CD14-positive monocyte (primary cell): ENCODE measurements around the gene SLC25A17. TPM values are rescaled to one million over a fixed set of nuclear protein-coding genes. Genes with fewer than 3 reads are reported as not detected.
A peak's percentile ranks its signal among the peaks of the same experiment; 100 is the strongest.

Experiments
- DNase-seq, 3 donors: peaks; one replicate each; pipeline ENCODE4 v3.0.0-alpha.2; 2011 to 2022
- H2AFZ ChIP-seq: 2 replicates; pipeline ENCODE4 v1.6.0; 2012; ENCODE audit warnings: mild to moderate bottlenecking, low read depth, low read length, inconsistent platforms; ENCODE audit not compliant: insufficient read depth, poor library complexity, severe bottlenecking
- H3K27ac ChIP-seq, 2 donors: 1 replicate in 1 of 2; 2 replicates in 1 of 2; pipeline ENCODE4 v1.5.1; 2012 to 2013; ENCODE audit warnings: low read length in 2 of 2, control low read depth in 1 of 2, inconsistent platforms in 1 of 2, low read depth in 1 of 2, mild to moderate bottlenecking in 1 of 2
- H3K27me3 ChIP-seq, 2 donors: one replicate each; pipeline versions ENCODE4 v1.6.0 to v1.6.1; 2011 to 2013; ENCODE audit warnings: low read length in 2 of 2; ENCODE audit not compliant: control insufficient read depth in 2 of 2, insufficient read depth in 2 of 2
- H3K36me3 ChIP-seq, 2 donors: replicated peaks in 1 of 2; 1 replicate in 1 of 2; 2 replicates in 1 of 2; pipeline versions ENCODE4 v1.5.1 to v1.6.1; 2012 to 2013; ENCODE audit warnings: low read length in 2 of 2, control low read depth in 1 of 2, inconsistent platforms in 1 of 2, mild to moderate bottlenecking in 1 of 2; ENCODE audit not compliant: insufficient read depth in 2 of 2, control insufficient read depth in 1 of 2
- H3K4me1 ChIP-seq, 2 donors: 1 replicate in 1 of 2; 2 replicates in 1 of 2; pipeline versions ENCODE4 v1.5.1 to v1.6.1; 2012 to 2013; ENCODE audit warnings: low read length in 2 of 2, control low read depth in 1 of 2, inconsistent platforms in 1 of 2, mild to moderate bottlenecking in 1 of 2, moderate library complexity in 1 of 2; ENCODE audit not compliant: insufficient read depth in 2 of 2, control insufficient read depth in 1 of 2
- H3K4me2 ChIP-seq: replicated peaks from 2 replicates; pipeline ENCODE3; 2012; ENCODE audit warnings: low read length, moderate library complexity, mild to moderate bottlenecking; ENCODE audit not compliant: poor library complexity, severe bottlenecking; ENCODE audit errors: extremely low read depth
- H3K4me3 ChIP-seq, 3 experiments: fragments of 200-600 bp in 1 of 3; sonication (generic) in 1 of 3; replicated peaks in 1 of 3; 1 replicate in 2 of 3; 2 replicates in 1 of 3; pipeline ENCODE4 v1.5.1; 2011 to 2013; ENCODE audit warnings: low read length in 3 of 3, mild to moderate bottlenecking in 3 of 3, control low read depth in 2 of 3, low read depth in 2 of 3, inconsistent platforms in 1 of 3, moderate library complexity in 1 of 3
- H3K79me2 ChIP-seq: 2 replicates; pipeline ENCODE4 v1.6.0; 2012; ENCODE audit warnings: mild to moderate bottlenecking, control low read depth, inconsistent platforms, low read length, moderate library complexity; ENCODE audit not compliant: insufficient read depth
- H3K9ac ChIP-seq: 2 replicates; pipeline ENCODE4 v1.6.0; 2017; ENCODE audit warnings: low read length, mild to moderate bottlenecking; ENCODE audit not compliant: insufficient read depth, poor library complexity, severe bottlenecking
- H3K9me3 ChIP-seq, 2 donors: replicated peaks in 1 of 2; 1 replicate in 1 of 2; 2 replicates in 1 of 2; pipeline versions ENCODE4 v1.5.1 to v1.6.1; 2012 to 2013; ENCODE audit warnings: low read length in 2 of 2, control low read depth in 1 of 2; ENCODE audit not compliant: control insufficient read depth in 1 of 2, insufficient read depth in 1 of 2
- H4K20me1 ChIP-seq: 2 replicates; pipeline ENCODE4 v1.6.0; 2012; ENCODE audit warnings: mild to moderate bottlenecking, low read length, control low read depth, moderate library complexity; ENCODE audit not compliant: insufficient read depth
- H3K27ac Mint-ChIP-seq, 7 donors: one replicate each; pipeline ENCODE4 v1.8.0; 2020; ENCODE audit warnings: mild to moderate bottlenecking in 7 of 7, mixed read lengths in 7 of 7, moderate library complexity in 6 of 7, inconsistent platforms in 2 of 7
- H3K27me3 Mint-ChIP-seq, 3 donors: one replicate each; pipeline ENCODE4 v1.8.0; 2021 to 2022; ENCODE audit warnings: low read depth in 3 of 3, mild to moderate bottlenecking in 3 of 3, mixed read lengths in 3 of 3, moderate library complexity in 3 of 3, inconsistent platforms in 1 of 3
- H3K36me3 Mint-ChIP-seq, 2 donors: one replicate each; pipeline ENCODE4 v1.8.0; 2020; ENCODE audit warnings: mixed read lengths in 2 of 2, inconsistent platforms in 1 of 2, mild to moderate bottlenecking in 1 of 2
- H3K4me1 Mint-ChIP-seq: one replicate; pipeline ENCODE4 v1.8.0; 2020; ENCODE audit warnings: mild to moderate bottlenecking, mixed read lengths
- H3K4me3 Mint-ChIP-seq, 2 donors: one replicate each; pipeline ENCODE4 v1.8.0; 2020; ENCODE audit warnings: mild to moderate bottlenecking in 2 of 2, mixed read lengths in 2 of 2, moderate library complexity in 1 of 2
- H3K9me3 Mint-ChIP-seq, 7 donors: one replicate each; pipeline ENCODE4 v1.8.0; 2020 to 2022; ENCODE audit warnings: mixed read lengths in 7 of 7, mild to moderate bottlenecking in 6 of 7, moderate library complexity in 6 of 7, inconsistent platforms in 2 of 7
- CTCF ChIP-seq: fragments of 200-600 bp; IDR thresholded peaks from one replicate; pipeline ENCODE4 v1.8.0; 2022; ENCODE audit warnings: antibody characterized with exemption, mild to moderate bottlenecking
- WGBS: methylation state at CpG from one replicate; pipeline ENCODE4 v1.1.5; 2013; ENCODE audit warnings: missing lambda C conversion rate; ENCODE audit not compliant: insufficient coverage; 5-methylcytosine and 5-hydroxymethylcytosine counted together
- intact Hi-C, 2 donors: fragments of 100-400 bp; cut with micrococcal nuclease; formaldehyde crosslinking; loops; one replicate each; pipeline versions ENCODE4 v1.15.0 to v1.15.1; 2023
- polyA plus RNA-seq, 3 donors: library from polyadenylated mRNA; depleted of rRNA in 1 of 3; unstranded in 2 of 3; stranded (reverse) in 1 of 3; fragments of 300-500 nt in 2 of 3; fragments of >200 nt in 1 of 3; fragmentation: Illumina TruSeq in 2 of 3; gene quantifications; 1 replicate in 2 of 3; 2 replicates in 1 of 3; pipeline ENCODE4 v1.2.3, GENCODE V29; 2012 to 2021

The SLC25A17 gene
- polyA plus RNA-seq, 3 donors, result 7.3 to 10.6 (median 8.8) TPM

- Mint-ChIP-seq H3K4me3 (peak within 1 kb of the TSS; percentile 97 to 99), H3K4me1 (peaks cover 22% of the 10 kb centered on the region), H3K36me3 (peaks cover 3 to 11% of the 10 kb centered on the region in 2 donors), H3K9me3 (no peaks in the 10 kb centered on the region), H3K27ac (peak within 1 kb of the TSS; percentile 100), H3K27me3 (no peaks in the 10 kb centered on the region)
- TF ChIP-seq CTCF, result no peak
- peak; percentile 92 to 96 (median 94) for DNase-seq
- Histone ChIP-seq H4K20me1 (peaks cover 6% of the 10 kb centered on the region), H3K9ac (peak within 1 kb of the TSS; percentile 94), H3K4me2 (peak within 1 kb of the TSS; percentile 99), H3K36me3 (peaks cover 4 to 9% of the 10 kb centered on the region in 2 donors), H3K4me3 (peak within 1 kb of the TSS; percentile 87 to 98 (median 89)), H3K79me2 (peaks cover 79% of the 10 kb centered on the region), H3K27me3 (no peaks in the 10 kb centered on the region), H3K4me1 (peaks cover 18 to 28% of the 10 kb centered on the region in 2 donors), H3K27ac (peak within 1 kb of the TSS; percentile 95 to 97), H3K9me3 (no peaks in the 10 kb centered on the region), H2AFZ (peak within 1 kb of the TSS; percentile 95)
- WGBS, result under 1% methylated on average over 63 of the region's 63 CpGs
- intact Hi-C loops, result loop anchor here (5.0 kb wide), 2 partner anchors 39 to 431 kb away; partner anchors contain the start of genes SLC25A17 (in 2 of the 2) and RANGAP1 (in 1 of the 2)
Measured at GRCh38 chr22:40856513-40857308, 37.6 kb upstream of the SLC25A17 start, which contains the start of the genes ST13 and XPNPEP3. Gene ST13 (minus strand): TSS chr22:40856639. CDS start chr22:40856540, 99 bp downstream. Gene XPNPEP3 (plus strand): TSS chr22:40857148. CDS start chr22:40857182, 34 bp downstream.

GRCh38 chr22:40855979-40856512, 36.9 kb upstream of the SLC25A17 start:
- Histone ChIP-seq H3K9me3 (no peaks in the 10 kb centered on the region), H3K4me3 (peak overlapping the region; percentile 87 to 98 (median 89)), H2AFZ (peak overlapping the region; percentile 95), H3K9ac (peak overlapping the region; percentile 94), H3K27me3 (no peaks in the 10 kb centered on the region), H3K79me2 (peaks cover 85% of the 10 kb centered on the region), H3K27ac (peak overlapping the region; percentile 95 to 97), H4K20me1 (peaks cover 11% of the 10 kb centered on the region), H3K4me1 (peaks cover 18 to 28% of the 10 kb centered on the region in 2 donors), H3K36me3 (peaks cover 4 to 9% of the 10 kb centered on the region in 2 donors), H3K4me2 (peak overlapping the region; percentile 99)
- DNase-seq, result peak; percentile 3 to 24 (median 14)
- Mint-ChIP-seq H3K36me3 (peaks cover 0 to 12% of the 10 kb centered on the region in 2 donors), H3K4me3 (peak overlapping the region; percentile 97 to 99), H3K4me1 (peaks cover 23% of the 10 kb centered on the region), H3K27ac (peak overlapping the region; percentile 100), H3K27me3 (no peaks in the 10 kb centered on the region), H3K9me3 (no peaks in the 10 kb centered on the region)
- intact Hi-C loops, result loop anchor here (5.0 kb wide), 2 partner anchors 39 to 431 kb away; partner anchors contain the start of genes SLC25A17 (in 2 of the 2) and RANGAP1 (in 1 of the 2)
- 0% methylated on average over 13 of the region's 29 CpGs for WGBS
- TF ChIP-seq CTCF, result no peak
